GM13977 (cell line): ENCODE measurements around the gene ABCA1.

ENCODE experiments used
- DNase-seq: peaks from one replicate; pipeline ENCODE4 v3.0.0; 2012; ENCODE audit warnings: low spot score
- in situ Hi-C: fragments of 300-500 bp; cut with MboI; formaldehyde crosslinking; loops from one replicate; pipeline ENCODE4 v1.12.0; 2022; ENCODE audit warnings: low sequenced_read_pairs, low pct_unique_long_range_greater_than_20kb, mixed read lengths, inconsistent platforms; ENCODE audit not compliant: unreplicated experiment
- TF ChIP-seq, protein P1 (sequence below): IDR thresholded peaks from 2 replicates; pipeline ENCODE4 v1.5.1; 2012; ENCODE audit warnings: mild to moderate bottlenecking, control low read depth; ENCODE audit not compliant: insufficient read depth; ENCODE audit errors: extremely low read depth, missing control alignments

Gene ABCA1

DNA sequence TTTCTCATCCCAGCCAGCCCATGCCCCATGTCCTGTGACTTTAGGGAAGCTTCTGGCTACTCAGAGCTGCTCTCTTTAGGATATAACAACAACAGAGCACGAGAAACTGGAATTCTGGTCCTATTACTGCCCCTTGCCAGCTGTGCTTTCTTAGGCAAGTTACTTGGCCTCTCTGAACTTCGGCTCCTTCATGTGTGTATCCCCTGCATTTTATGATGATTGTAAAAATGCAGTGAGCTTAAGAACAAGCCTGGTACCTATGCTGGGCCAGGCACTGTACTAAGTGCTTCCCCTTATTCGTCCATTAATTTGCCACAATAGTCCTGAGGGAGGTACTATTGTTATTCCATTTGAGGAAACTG is 54.5 kb downstream of the ABCA1 start:
- in situ Hi-C loops = no loop called here
- TF ChIP-seq, protein P1, sequence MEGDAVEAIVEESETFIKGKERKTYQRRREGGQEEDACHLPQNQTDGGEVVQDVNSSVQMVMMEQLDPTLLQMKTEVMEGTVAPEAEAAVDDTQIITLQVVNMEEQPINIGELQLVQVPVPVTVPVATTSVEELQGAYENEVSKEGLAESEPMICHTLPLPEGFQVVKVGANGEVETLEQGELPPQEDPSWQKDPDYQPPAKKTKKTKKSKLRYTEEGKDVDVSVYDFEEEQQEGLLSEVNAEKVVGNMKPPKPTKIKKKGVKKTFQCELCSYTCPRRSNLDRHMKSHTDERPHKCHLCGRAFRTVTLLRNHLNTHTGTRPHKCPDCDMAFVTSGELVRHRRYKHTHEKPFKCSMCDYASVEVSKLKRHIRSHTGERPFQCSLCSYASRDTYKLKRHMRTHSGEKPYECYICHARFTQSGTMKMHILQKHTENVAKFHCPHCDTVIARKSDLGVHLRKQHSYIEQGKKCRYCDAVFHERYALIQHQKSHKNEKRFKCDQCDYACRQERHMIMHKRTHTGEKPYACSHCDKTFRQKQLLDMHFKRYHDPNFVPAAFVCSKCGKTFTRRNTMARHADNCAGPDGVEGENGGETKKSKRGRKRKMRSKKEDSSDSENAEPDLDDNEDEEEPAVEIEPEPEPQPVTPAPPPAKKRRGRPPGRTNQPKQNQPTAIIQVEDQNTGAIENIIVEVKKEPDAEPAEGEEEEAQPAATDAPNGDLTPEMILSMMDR = no peak
- no peak for DNase-seq

DNA sequence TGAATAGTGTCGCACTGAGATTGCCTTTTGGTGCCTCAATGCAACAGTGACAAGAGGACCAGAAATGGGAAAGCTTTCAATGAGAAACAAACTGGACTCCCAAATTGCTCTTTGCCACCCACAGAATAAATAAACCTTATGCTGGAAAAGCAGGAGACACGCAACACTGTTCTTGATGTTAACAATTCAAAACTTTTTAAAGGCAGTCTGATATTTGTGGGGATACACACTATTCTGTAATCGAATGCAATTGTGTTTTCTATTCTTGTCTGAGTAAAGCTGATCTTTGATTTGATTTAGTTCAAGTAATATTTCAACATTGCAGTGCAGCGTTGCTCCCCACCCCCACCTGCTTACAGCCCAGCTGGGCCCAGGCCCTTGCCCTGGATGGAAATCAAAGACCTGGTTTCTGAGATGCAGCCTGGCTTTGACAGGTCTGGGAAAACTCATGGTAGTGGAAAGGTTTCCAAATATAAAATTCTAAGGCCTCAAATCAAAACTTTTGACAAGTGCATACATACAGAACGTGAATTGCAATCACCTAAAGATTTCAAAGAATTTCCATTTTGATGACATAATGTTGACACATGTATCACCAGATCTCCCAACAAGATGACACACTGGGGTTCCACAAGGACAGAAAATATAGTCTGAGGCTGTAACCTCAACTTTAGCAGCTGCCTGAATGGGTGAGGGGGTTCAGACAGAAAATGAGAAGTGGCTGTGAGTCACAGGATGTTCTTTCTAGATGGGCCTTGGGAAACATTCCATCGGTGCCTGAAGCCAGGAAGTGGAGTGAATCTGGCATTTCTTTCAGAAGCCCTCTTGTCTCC is 55.1 kb downstream of the ABCA1 start:
- in situ Hi-C loops = no loop called here
- TF ChIP-seq, protein P1 = no peak
- DNase-seq = no peak

DNA sequence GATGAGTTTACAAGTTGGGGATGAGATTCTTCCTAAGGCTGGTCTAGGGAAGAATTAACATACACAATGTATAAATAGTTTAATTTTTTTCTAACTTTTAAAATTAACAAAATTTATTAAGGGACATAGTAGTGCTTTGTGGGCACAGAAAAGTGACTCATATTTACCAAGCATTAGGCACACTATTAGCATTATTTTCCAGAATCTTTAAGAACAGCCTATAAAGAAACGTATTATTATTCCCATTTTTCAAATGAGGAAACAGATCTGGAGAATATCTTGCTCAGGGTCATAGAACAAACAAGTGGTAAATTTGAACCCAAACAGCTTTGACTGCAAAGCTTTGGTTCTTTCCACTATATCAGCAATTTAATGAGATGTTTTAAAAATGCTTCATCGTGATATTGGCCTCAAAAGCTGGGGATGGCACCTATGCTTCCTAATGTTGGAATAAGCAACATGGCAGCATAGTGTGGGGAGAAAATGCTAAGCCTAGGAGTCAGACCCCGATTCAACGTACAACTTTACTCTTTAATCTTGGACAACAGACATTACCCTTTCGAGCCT is 55.9 kb downstream of the ABCA1 start:
- in situ Hi-C loops = no loop called here
- no peak for DNase-seq
- TF ChIP-seq, protein P1 = no peak

DNA sequence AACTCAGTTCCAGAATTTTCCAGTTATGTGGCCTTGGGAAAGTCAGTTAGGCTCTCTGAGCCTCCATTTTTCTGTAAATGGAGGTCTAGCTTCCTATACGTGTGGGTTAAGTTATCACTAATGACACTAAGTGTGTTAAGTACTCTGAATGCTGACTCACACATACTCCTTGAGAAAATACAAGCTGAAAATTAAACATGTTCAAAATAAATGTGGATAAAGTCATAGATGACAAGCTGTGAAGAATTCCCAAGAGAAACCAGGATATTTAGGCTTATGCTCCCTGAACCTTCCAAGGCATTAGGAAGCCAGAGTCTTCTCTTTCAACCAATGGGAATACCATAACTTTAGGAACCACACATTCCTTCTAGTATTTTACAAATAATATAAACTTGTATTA is 58.1 kb downstream of the ABCA1 start:
- TF ChIP-seq, protein P1 = no peak
- DNase-seq = no peak
- in situ Hi-C loops = loop anchor here (10.0 kb wide), 1 partner anchor 285 kb away; no protein-coding TSS in a partner anchor

DNA sequence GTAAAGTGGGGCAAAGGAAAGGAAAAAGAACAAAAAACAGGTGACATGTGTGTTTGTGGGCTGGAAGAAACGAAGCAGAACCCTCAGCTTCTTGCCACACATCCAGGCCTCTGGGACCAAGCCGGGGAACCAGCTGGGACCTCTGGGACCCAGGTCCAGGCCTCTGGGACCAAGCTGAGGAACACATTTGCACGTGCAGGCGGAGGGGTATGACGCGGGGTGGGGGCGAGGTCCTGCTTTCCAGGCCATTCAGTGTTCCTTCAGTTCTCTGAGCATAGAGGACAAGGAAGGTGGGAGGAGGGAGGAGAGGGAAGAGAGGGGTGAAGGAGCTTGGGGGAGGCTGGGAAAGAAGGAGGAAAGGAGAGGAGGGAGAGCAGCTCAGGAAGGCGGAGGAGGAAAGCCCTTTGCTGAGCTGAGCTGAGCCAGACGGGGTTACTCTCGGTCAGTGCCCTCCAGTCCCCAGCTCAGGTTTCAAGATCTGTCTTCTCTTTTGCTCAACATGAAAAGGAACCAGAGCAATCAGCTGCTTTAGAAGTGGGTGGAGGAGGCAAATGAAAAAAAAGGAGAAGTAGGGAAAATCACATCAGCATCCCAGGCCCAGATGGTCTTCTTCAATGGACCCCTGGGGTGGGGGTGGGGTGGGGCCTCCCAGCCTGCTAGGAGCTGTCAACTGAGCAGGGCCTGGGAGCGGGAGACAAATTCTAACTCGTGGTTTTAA is 59.1 kb downstream of the ABCA1 start:
- TF ChIP-seq, protein P1 = no peak
- peak; percentile 83 for DNase-seq
- in situ Hi-C loops = loop anchor here (10.0 kb wide), 1 partner anchor 286 kb away; no protein-coding TSS in a partner anchor

DNA sequence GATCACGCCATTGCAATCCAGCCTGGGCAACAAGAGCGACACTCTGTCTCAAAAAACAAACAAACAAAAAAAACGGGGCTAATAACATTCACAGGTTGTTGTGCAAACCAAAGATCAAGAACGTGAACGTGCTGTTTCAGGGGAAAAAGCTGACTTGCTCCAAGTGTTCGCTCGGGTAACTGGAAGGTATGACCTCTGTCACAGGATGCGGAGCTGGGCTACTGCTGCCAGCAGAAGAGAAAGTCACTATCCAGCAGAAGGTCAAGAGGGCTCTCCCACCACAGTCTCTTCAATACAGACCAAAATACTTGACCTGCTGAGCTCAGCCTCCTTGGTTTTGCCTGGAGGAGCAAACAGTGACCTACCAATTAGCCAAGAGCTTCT is 59.7 kb downstream of the ABCA1 start:
- TF ChIP-seq, protein P1 = no peak
- DNase-seq = no peak
- in situ Hi-C loops = loop anchor here (10.0 kb wide), 1 partner anchor 287 kb away; no protein-coding TSS in a partner anchor
